ENCODE data around the gene NRG2.

NRG2 gene

DNA sequence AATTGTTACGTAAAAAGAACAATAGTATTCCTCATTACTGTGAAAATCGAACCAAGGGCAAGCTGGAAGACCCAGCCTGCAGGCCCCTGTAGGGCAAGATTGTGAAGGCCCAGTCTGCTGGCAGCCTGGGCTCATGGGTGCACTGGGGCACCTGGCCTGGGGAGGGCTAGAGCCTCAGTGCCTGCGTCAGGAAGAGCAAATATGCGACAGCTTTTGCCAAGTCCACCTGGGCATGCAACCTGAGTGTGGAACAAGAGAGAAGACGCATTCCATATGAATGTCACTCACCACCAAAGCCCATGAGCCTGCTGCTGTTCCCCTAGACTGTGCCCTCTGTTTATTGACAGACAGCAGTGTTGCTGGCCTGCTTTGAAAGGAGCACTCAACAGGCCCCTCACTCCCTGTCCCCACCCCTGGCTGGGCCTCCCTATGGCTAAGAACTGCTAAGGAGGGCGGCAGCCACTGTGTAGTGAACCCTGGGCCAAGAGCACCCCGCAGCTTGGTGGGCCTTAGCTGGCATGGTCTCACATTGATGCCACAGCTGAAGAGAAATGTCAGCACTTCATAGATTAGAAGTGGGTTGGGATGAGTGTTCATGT, 219.2 kb downstream of the NRG2 start:
- H3K27ac ChIP-seq (ENCODE audit: low read depth, low read length): no peak overlapping the region
- H3K4me3 ChIP-seq (ENCODE audit: low read depth in 1 of 5, low read length in 5 of 5): no peak overlapping the region
- peaks cover 0 to 10% (median 6%) of the 10 kb centered on the region in 5 donors for H3K9me3 ChIP-seq (ENCODE audit: control insufficient read depth in 5 of 5, low read length in 5 of 5)
- no peaks in the 10 kb centered on the region for H3K4me1 ChIP-seq (ENCODE audit: control insufficient read depth in 5 of 5, insufficient read depth in 5 of 5, low read length in 5 of 5)
- H3K36me3 ChIP-seq (ENCODE audit: control insufficient read depth in 5 of 5, insufficient read depth in 5 of 5, low read length in 5 of 5): no peaks in the 10 kb centered on the region
- H3K27me3 ChIP-seq (ENCODE audit: control insufficient read depth in 5 of 5, insufficient read depth in 4 of 5, low read length in 5 of 5): peaks cover 0 to 7% (median 0%) of the 10 kb centered on the region in 5 donors
- H3K9ac ChIP-seq (ENCODE audit: low read length in 5 of 5): no peak overlapping the region

DNA sequence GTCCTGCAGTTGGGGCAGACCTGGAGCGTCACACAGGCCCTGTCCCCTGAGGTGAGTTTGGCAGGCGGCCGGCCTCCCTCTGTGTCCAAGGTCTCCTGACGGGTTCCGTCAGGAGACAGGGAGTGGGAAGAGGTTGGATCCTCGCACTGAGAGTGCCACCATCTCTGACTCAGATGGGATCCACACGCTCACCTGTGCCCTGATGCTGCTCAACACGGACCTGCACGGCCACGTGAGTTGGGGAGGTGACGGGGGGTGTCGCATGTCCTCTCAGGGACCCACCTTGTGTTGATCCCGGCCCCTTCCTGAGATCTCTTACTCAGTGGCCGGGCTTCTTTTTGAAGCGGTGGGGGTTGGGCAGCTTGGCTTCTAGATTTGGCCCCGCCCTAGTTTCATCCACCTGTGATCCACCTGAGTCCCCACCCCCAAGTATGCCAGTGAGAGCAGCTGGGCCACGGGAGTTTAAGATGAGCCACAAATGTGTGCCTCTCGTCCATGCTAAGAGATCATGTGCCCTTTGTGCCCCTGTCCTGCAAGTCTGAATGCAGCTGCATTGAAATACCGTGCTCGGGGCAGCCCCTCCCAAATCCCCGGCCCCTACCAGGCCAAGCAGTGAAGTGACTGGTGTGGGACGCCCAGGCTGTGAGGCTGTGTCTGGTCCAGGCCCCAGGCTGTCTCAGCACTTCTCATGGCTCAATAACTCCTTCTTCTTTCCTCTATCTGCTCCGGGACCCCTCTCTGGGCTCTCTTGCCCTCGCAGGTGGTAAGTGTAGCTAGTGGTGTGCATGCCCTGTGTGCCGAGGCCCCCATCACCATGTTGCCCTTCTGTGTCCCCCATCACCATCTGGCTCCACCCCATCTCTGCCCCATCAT, 220.3 kb downstream of the NRG2 start:
- no peak overlapping the region for H3K4me3 ChIP-seq (ENCODE audit: low read depth in 1 of 5, low read length in 5 of 5)
- H3K27me3 ChIP-seq (ENCODE audit: control insufficient read depth in 5 of 5, insufficient read depth in 4 of 5, low read length in 5 of 5): peaks cover 0 to 7% (median 0%) of the 10 kb centered on the region in 5 donors
- no peak overlapping the region for H3K9ac ChIP-seq (ENCODE audit: low read length in 5 of 5)
- H3K9me3 ChIP-seq (ENCODE audit: control insufficient read depth in 5 of 5, low read length in 5 of 5): peaks cover 0 to 13% (median 11%) of the 10 kb centered on the region in 5 donors
- no peaks in the 10 kb centered on the region for H3K36me3 ChIP-seq (ENCODE audit: control insufficient read depth in 5 of 5, insufficient read depth in 5 of 5, low read length in 5 of 5)
- no peak overlapping the region for H3K27ac ChIP-seq (ENCODE audit: low read depth, low read length)
- H3K4me1 ChIP-seq (ENCODE audit: control insufficient read depth in 5 of 5, insufficient read depth in 5 of 5, low read length in 5 of 5): no peaks in the 10 kb centered on the region

DNA sequence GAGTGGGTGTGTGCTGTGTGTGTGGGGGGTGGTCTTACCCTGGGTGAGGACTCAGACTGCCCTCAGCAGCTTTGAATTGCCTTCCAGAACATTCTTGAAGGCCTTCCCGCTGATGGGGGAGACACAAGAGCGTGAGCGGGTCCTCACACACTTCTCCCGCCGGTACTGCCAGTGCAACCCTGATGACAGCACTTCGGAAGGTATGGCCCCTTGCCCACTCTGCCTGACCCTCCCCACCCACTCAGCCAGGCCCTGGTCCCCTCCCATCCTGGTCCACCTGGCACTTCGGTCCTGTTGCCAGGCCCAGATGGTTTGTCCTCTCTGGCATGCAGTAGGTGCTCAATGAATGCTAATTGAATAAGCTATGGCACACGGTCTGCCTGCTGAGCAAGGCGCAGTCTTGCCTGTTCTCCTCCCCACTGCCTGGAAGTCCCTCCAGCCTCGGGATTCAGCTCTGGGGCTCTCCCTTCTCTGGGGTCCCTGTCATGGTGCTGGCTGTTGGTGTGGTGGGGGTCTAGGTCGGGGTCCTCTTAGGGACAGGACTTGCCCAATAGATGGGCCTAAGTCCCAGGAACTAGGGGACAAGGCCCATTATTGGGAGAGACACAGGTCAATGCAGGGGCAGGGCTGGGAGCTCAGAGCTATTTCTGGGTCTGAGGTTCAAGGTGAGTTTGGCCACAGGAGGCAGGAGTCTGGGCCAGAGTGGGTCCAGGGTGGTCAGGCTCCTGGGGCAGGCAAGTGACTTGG, 221.1 kb downstream of the NRG2 start:
- Histone ChIP-seq H3K4me3 (ENCODE audit: low read depth in 1 of 5, low read length in 5 of 5) (no peak overlapping the region), H3K9ac (ENCODE audit: low read length in 5 of 5) (no peak overlapping the region), H3K27ac (ENCODE audit: low read depth, low read length) (no peak overlapping the region), H3K9me3 (ENCODE audit: control insufficient read depth in 5 of 5, low read length in 5 of 5) (peaks cover 0 to 13% (median 11%) of the 10 kb centered on the region in 5 donors), H3K36me3 (ENCODE audit: control insufficient read depth in 5 of 5, insufficient read depth in 5 of 5, low read length in 5 of 5) (no peaks in the 10 kb centered on the region), H3K4me1 (ENCODE audit: control insufficient read depth in 5 of 5, insufficient read depth in 5 of 5, low read length in 5 of 5) (no peaks in the 10 kb centered on the region), H3K27me3 (ENCODE audit: control insufficient read depth in 5 of 5, insufficient read depth in 4 of 5, low read length in 5 of 5) (peaks cover 0 to 7% (median 5%) of the 10 kb centered on the region in 5 donors)

DNA sequence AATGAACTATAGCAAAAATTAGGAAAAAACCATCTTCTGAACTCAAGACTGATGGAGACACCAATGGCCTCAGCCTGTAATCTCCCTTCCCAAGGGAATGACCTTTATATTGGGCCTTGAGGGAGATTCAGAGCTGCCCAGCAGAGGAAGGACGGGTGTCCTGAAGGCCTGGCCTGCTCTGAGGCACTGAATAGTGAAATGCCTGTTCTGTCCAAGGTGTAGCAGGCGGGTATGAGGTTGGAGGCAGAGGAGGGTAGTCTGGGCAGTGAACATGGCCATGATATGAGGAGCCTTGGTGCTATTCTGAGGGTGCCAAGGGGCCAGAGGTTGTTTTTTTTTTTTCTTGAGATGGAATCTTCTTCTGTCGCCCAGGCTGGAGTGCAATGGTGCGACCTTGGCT, 222.5 kb downstream of the NRG2 start:
- Histone ChIP-seq H3K4me1 (ENCODE audit: control insufficient read depth in 5 of 5, insufficient read depth in 5 of 5, low read length in 5 of 5) (no peaks in the 10 kb centered on the region), H3K36me3 (ENCODE audit: control insufficient read depth in 5 of 5, insufficient read depth in 5 of 5, low read length in 5 of 5) (no peaks in the 10 kb centered on the region), H3K9me3 (ENCODE audit: control insufficient read depth in 5 of 5, low read length in 5 of 5) (peaks cover 0 to 13% (median 11%) of the 10 kb centered on the region in 5 donors), H3K4me3 (ENCODE audit: low read depth in 1 of 5, low read length in 5 of 5) (no peak overlapping the region), H3K27ac (ENCODE audit: low read depth, low read length) (no peak overlapping the region), H3K27me3 (ENCODE audit: control insufficient read depth in 5 of 5, insufficient read depth in 4 of 5, low read length in 5 of 5) (peaks cover 0 to 7% (median 5%) of the 10 kb centered on the region in 5 donors), H3K9ac (ENCODE audit: low read length in 5 of 5) (no peak overlapping the region)

DNA sequence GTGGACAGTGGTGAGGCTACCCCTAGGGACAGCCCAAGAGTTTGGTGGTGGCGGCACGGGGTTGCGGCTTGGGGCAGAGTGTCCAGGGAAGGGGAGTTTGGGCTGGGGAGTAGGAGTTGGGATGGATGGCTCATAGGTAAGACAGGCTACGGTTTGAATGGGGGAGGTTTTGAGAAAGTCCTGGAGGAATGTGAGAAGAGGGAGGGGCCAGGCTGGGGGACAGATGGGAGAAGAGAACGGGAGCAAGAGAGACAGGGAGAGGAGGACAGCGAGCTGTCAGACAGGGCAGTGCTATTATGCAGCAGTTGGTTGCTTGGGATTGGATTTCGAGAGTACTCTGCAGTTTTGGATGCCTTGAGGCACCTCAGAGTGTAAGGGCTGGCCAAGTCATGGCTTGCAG, 223.0 kb downstream of the NRG2 start:
- Histone ChIP-seq H3K36me3 (ENCODE audit: control insufficient read depth in 5 of 5, insufficient read depth in 5 of 5, low read length in 5 of 5) (no peaks in the 10 kb centered on the region), H3K9ac (ENCODE audit: low read length in 5 of 5) (no peak overlapping the region), H3K4me1 (ENCODE audit: control insufficient read depth in 5 of 5, insufficient read depth in 5 of 5, low read length in 5 of 5) (no peaks in the 10 kb centered on the region), H3K27ac (ENCODE audit: low read depth, low read length) (no peak overlapping the region), H3K4me3 (ENCODE audit: low read depth in 1 of 5, low read length in 5 of 5) (no peak overlapping the region), H3K9me3 (ENCODE audit: control insufficient read depth in 5 of 5, low read length in 5 of 5) (peaks cover 0 to 13% (median 11%) of the 10 kb centered on the region in 5 donors), H3K27me3 (ENCODE audit: control insufficient read depth in 5 of 5, insufficient read depth in 4 of 5, low read length in 5 of 5) (peaks cover 0 to 7% (median 5%) of the 10 kb centered on the region in 5 donors)

DNA sequence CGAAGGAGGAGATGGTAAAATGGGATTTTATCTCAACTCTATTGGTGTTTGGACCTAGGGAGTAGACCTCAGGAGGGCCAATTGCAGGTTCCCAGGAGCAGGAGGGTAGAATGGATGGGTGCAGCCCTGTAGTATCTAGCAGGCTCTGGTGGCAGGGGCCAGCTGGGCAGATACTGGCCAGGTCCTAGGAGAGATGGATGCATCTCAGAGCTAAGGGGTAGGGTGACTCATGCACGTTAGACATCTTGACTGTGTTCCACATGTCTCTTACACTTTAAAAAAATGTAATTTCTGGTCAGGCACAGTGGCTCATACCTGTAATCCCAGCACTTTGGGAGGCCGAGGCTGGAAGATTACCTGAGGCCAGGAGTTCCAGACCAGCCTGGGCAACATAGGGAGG, 225.1 kb downstream of the NRG2 start:
- H3K9me3 ChIP-seq (ENCODE audit: control insufficient read depth in 5 of 5, low read length in 5 of 5): peaks cover 0 to 13% (median 11%) of the 10 kb centered on the region in 5 donors
- no peaks in the 10 kb centered on the region for H3K36me3 ChIP-seq (ENCODE audit: control insufficient read depth in 5 of 5, insufficient read depth in 5 of 5, low read length in 5 of 5)
- no peaks in the 10 kb centered on the region for H3K4me1 ChIP-seq (ENCODE audit: control insufficient read depth in 5 of 5, insufficient read depth in 5 of 5, low read length in 5 of 5)
- H3K4me3 ChIP-seq (ENCODE audit: low read depth in 1 of 5, low read length in 5 of 5): no peak overlapping the region
- peaks cover 0 to 10% (median 5%) of the 10 kb centered on the region in 5 donors for H3K27me3 ChIP-seq (ENCODE audit: control insufficient read depth in 5 of 5, insufficient read depth in 4 of 5, low read length in 5 of 5)
- no peak overlapping the region for H3K9ac ChIP-seq (ENCODE audit: low read length in 5 of 5)
- no peak overlapping the region for H3K27ac ChIP-seq (ENCODE audit: low read depth, low read length)

DNA sequence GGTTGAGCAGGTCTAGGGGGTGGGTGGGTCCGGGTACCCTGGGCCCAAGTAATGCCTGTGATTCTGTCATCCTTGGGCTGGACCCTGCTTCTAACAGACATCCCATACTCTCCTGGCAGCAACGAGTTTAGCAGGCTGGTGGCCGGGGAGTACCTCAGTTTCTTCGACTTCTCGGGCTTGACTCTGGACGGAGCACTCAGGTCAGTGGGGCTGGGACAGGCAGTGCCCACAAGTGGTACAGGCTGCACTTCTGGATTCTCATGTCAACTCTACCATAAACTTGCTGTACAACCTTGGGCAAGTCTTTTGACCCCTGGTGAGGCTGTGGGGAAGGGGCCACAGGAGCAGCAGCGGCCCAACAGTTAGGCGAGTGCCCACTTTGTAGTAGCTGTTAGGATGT, 225.7 kb downstream of the NRG2 start:
- Histone ChIP-seq H3K9me3 (ENCODE audit: control insufficient read depth in 5 of 5, low read length in 5 of 5) (peaks cover 0 to 13% (median 11%) of the 10 kb centered on the region in 5 donors), H3K27ac (ENCODE audit: low read depth, low read length) (no peak overlapping the region), H3K4me3 (ENCODE audit: low read depth in 1 of 5, low read length in 5 of 5) (no peak overlapping the region), H3K9ac (ENCODE audit: low read length in 5 of 5) (no peak overlapping the region), H3K27me3 (ENCODE audit: control insufficient read depth in 5 of 5, insufficient read depth in 4 of 5, low read length in 5 of 5) (peaks cover 0 to 10% (median 5%) of the 10 kb centered on the region in 5 donors), H3K4me1 (ENCODE audit: control insufficient read depth in 5 of 5, insufficient read depth in 5 of 5, low read length in 5 of 5) (no peaks in the 10 kb centered on the region), H3K36me3 (ENCODE audit: control insufficient read depth in 5 of 5, insufficient read depth in 5 of 5, low read length in 5 of 5) (no peaks in the 10 kb centered on the region)

DNA sequence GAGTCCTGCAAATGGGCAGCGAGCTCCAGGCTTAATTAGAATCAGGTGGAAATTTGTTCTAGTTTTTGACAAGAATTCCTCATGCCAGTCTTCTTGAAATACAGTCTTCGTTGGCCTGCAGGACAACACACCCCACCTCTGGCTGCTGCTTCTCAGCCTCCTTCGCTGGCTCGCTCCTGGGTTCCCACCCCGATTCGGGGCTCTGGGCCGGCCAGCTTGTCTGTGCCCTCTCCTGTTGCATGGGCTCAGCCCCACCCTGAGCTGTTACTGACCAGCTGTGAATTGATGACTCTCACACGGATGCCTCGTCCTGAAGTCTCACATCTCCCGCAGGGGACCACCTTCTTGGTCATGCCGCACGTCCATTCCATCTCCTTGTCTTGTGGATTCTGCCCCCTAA, 226.5 kb downstream of the NRG2 start:
- no peak overlapping the region for H3K27ac ChIP-seq (ENCODE audit: low read depth, low read length)
- no peaks in the 10 kb centered on the region for H3K4me1 ChIP-seq (ENCODE audit: control insufficient read depth in 5 of 5, insufficient read depth in 5 of 5, low read length in 5 of 5)
- peaks cover 0 to 13% (median 11%) of the 10 kb centered on the region in 5 donors for H3K9me3 ChIP-seq (ENCODE audit: control insufficient read depth in 5 of 5, low read length in 5 of 5)
- H3K4me3 ChIP-seq (ENCODE audit: low read depth in 1 of 5, low read length in 5 of 5): no peak overlapping the region
- H3K9ac ChIP-seq (ENCODE audit: low read length in 5 of 5): no peak overlapping the region
- H3K27me3 ChIP-seq (ENCODE audit: control insufficient read depth in 5 of 5, insufficient read depth in 4 of 5, low read length in 5 of 5): peaks cover 0 to 10% (median 5%) of the 10 kb centered on the region in 5 donors
- no peaks in the 10 kb centered on the region for H3K36me3 ChIP-seq (ENCODE audit: control insufficient read depth in 5 of 5, insufficient read depth in 5 of 5, low read length in 5 of 5)

DNA sequence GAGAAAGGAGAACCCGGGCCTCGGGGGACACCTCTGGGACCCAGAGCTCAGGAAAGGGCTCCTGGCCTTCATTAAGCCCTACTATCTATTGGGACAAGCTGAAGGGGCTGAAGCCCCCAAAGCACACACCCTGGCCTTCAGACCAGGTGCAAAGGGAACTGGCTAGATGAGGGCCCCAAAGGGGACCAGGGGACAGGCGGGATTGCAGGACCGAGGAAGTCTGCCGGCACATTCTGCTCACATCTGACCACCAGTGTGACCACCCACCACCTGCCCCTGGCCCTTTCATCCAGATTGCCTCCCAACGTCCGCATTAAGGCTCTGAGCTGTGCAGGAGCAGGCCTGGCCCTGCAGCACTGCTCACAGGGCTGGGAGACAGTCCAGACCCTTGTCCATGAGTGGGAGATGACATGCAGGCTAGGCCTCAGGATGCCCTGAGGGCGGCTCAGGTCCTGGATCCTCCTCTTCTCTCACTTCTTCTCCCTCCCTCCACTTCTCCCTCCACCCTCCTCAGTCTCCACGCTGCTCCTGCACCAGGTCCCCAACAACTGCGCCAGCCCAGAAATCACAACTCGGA, 228.3 kb downstream of the NRG2 start:
- Histone ChIP-seq H3K9me3 (ENCODE audit: control insufficient read depth in 5 of 5, low read length in 5 of 5) (peaks cover 0 to 13% (median 8%) of the 10 kb centered on the region in 5 donors), H3K4me1 (ENCODE audit: control insufficient read depth in 5 of 5, insufficient read depth in 5 of 5, low read length in 5 of 5) (no peaks in the 10 kb centered on the region), H3K4me3 (ENCODE audit: low read depth in 1 of 5, low read length in 5 of 5) (no peak overlapping the region), H3K27me3 (ENCODE audit: control insufficient read depth in 5 of 5, insufficient read depth in 4 of 5, low read length in 5 of 5) (peaks cover 0 to 11% (median 3%) of the 10 kb centered on the region in 5 donors), H3K36me3 (ENCODE audit: control insufficient read depth in 5 of 5, insufficient read depth in 5 of 5, low read length in 5 of 5) (no peaks in the 10 kb centered on the region), H3K27ac (ENCODE audit: low read depth, low read length) (no peak overlapping the region), H3K9ac (ENCODE audit: low read length in 5 of 5) (no peak overlapping the region)
